Common myeloid progenitor, CD34-positive (primary cell): ENCODE results near the gene GALR2.
"Not testable (repeated sequence)": the region's sequence is repeated elsewhere in the genome, so short reads cannot be mapped to it uniquely, and the experiment has no call there.

Experiments used
- CTCF ChIA-PET: fragments of 350-600 bp; sonication (Branson Sonifier 250); formaldehyde crosslinking; loops from one replicate; lab custom pipeline; 2021; ENCODE audit warnings: antibody characterized with exemption; lab: Charles Lee
- POLR2A ChIA-PET: fragments of 350-600 bp; sonication (Branson Sonifier 250); formaldehyde crosslinking; loops from one replicate; lab custom pipeline; 2021; ENCODE audit warnings: antibody characterized with exemption; lab: Charles Lee
- DNase-seq, 3 donors: peaks; one replicate each; pipeline versions ENCODE4 v3.0.0 to v3.0.0-alpha.2; 2013
- H3K27ac ChIP-seq, 2 experiments: 1 replicate in 1 of 2; 2 replicates in 1 of 2; pipeline ENCODE4 v1.7.0; 2013; ENCODE audit warnings: inconsistent platforms in 2 of 2, low read length in 2 of 2, mild to moderate bottlenecking in 2 of 2, low read depth in 1 of 2, moderate library complexity in 1 of 2; ENCODE audit not compliant: severe bottlenecking in 2 of 2, insufficient read depth in 1 of 2, poor library complexity in 1 of 2
- H3K27me3 ChIP-seq, 5 experiments: replicated peaks in 2 of 5; 1 replicate in 3 of 5; 2 replicates in 2 of 5; pipeline versions ENCODE4 v1.6.1 to v1.7.0; 2013; ENCODE audit warnings: low read length in 4 of 5, mild to moderate bottlenecking in 2 of 5, moderate library complexity in 2 of 5, inconsistent platforms in 1 of 5; ENCODE audit not compliant: insufficient read depth in 5 of 5, control insufficient read depth in 4 of 5
- H3K36me3 ChIP-seq, 4 experiments: 1 replicate in 2 of 4; 2 replicates in 2 of 4; pipeline versions ENCODE4 v1.6.1 to v1.7.0; 2013; ENCODE audit warnings: low read length in 3 of 4, control low read depth in 1 of 4, mild to moderate bottlenecking in 1 of 4; ENCODE audit not compliant: control insufficient read depth in 4 of 4, insufficient read depth in 4 of 4
- H3K4me1 ChIP-seq, 4 experiments: 1 replicate in 3 of 4; 2 replicates in 1 of 4; pipeline versions ENCODE4 v1.6.1 to v1.7.1; 2013; ENCODE audit warnings: low read length in 3 of 4, mild to moderate bottlenecking in 3 of 4, control low read depth in 1 of 4, inconsistent platforms in 1 of 4, moderate library complexity in 1 of 4; ENCODE audit not compliant: control insufficient read depth in 4 of 4, insufficient read depth in 4 of 4; ENCODE audit errors: control extremely low read depth in 1 of 4
- H3K4me3 ChIP-seq, 7 experiments: 1 replicate in 4 of 7; 2 replicates in 3 of 7; pipeline versions ENCODE4 v1.5.1 to v1.7.0; 2013; ENCODE audit warnings: mild to moderate bottlenecking in 7 of 7, low read length in 6 of 7, moderate library complexity in 6 of 7, inconsistent platforms in 2 of 7, low read depth in 2 of 7, control low read depth in 1 of 7; ENCODE audit not compliant: insufficient read depth in 4 of 7, control insufficient read depth in 1 of 7; ENCODE audit errors: extremely low read depth in 1 of 7
- H3K9me3 ChIP-seq, 5 experiments: 1 replicate in 4 of 5; 2 replicates in 1 of 5; pipeline versions ENCODE4 v1.6.1 to v1.7.1; 2013; ENCODE audit warnings: low read length in 4 of 5, mild to moderate bottlenecking in 2 of 5, inconsistent platforms in 1 of 5, low read depth in 1 of 5, moderate library complexity in 1 of 5; ENCODE audit not compliant: control insufficient read depth in 4 of 5, insufficient read depth in 2 of 5; ENCODE audit errors: control extremely low read depth in 1 of 5
- WGBS: methylation state at CpG from one replicate; pipeline ENCODE4 v1.1.5; 2013; ENCODE audit not compliant: insufficient coverage; 5-methylcytosine and 5-hydroxymethylcytosine counted together

GALR2 gene

DNA sequence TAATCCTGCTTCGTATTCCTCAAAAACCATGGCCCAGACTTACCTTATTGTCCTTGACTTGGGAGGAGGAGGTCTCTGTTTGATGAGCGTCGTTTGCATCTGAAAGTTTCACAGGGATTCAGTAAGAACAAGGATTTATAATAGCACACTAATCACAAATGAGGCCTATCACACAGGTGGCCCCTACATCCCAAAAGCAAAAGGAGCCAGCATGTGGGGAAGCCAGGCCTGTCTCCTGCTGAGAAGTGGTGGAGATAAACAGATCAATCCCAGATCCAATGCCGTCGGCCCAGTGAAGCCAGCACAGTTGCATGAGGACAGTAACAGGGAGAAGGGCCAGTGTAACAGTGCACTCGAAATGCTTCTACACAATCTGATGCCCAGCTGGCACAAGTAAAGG is 34.2 kb upstream of the GALR2 start:
- no peaks in the 10 kb centered on the region for H3K27me3 ChIP-seq
- peaks cover 0 to 3% (median 1%) of the 10 kb centered on the region in 4 experiments for H3K4me1 ChIP-seq
- H3K27ac ChIP-seq: no peak overlapping the region
- H3K4me3 ChIP-seq: no peak overlapping the region
- CTCF ChIA-PET: interaction anchor here (1.3 kb wide), 1 partner anchor 20 kb away, joined by 3 read pairs; no protein-coding TSS in a partner anchor
- no peak for DNase-seq
- WGBS: 100% methylated on average over 2 of the region's 6 CpGs
- H3K9me3 ChIP-seq: no peaks in the 10 kb centered on the region
- H3K36me3 ChIP-seq: peaks cover 28 to 75% (median 59%) of the 10 kb centered on the region in 4 experiments
- POLR2A ChIA-PET: interaction anchor here (1.3 kb wide), 1 partner anchor 11 kb away, joined by 4 read pairs; no protein-coding TSS in a partner anchor

DNA sequence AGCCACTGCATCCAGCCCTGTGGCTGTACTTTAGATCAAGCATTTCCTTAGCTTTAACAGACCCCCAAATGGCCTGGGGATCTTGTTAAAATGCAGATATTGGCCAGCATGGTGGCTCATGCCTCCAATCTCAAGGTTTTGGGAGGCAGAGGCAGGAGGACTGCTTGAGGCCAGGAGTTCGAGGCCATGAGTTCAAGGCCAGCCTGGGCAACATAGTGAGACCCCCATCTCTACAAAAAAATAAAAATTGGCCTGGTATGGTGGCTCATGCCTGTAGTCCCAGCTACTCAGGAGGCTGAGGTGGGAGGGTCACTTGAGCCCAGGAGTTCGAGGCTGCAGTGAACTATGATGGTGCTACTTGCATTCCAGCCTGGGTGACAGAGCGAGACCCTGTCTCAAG is 31.7 kb upstream of the GALR2 start:
- CTCF ChIA-PET: interaction anchor here (1.0 to 1.5 kb wide), 3 partner anchors 12 to 34 kb away, joined by 3 to 4 read pairs (median 3); no protein-coding TSS in a partner anchor
- H3K27ac ChIP-seq, H3K27me3 ChIP-seq, H3K4me3 ChIP-seq, POLR2A ChIA-PET, H3K9me3 ChIP-seq, H3K4me1 ChIP-seq, DNase-seq: not testable (repeated sequence)
- peaks cover 30 to 91% (median 76%) of the 10 kb centered on the region in 4 experiments for H3K36me3 ChIP-seq
- 100% methylated on average over 2 of the region's 3 CpGs for WGBS

DNA sequence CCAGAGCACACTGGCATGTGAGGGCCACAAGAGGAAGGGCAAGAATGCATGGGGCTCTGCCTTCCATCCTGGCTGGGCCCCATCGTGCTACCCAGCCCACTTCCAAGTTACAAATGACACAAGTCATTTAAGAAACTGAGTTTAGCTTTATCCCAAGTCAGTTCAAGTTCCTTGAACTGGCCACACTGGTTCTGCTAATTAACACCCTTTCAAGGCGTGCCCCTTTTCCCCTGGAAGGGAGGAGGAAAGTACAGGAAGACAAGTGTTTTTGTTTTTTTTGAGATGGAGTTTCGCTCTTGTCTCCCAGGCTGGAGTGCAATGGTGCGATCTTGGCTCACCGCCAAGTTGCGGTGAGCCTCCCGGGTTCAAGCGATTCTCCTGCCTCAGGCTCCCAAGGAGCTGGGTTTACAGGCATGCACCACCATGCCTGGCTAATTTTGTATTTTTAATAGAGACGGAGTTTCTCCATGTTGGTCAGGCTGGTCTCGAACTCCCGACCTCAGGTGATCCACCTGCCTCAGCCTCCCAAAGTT is 30.0 kb upstream of the GALR2 start:
- POLR2A ChIA-PET, CTCF ChIA-PET, H3K27me3 ChIP-seq, H3K9me3 ChIP-seq, H3K4me1 ChIP-seq, H3K4me3 ChIP-seq, H3K27ac ChIP-seq, DNase-seq: not testable (repeated sequence)
- 98% methylated on average over 11 of the region's 11 CpGs for WGBS
- H3K36me3 ChIP-seq: peaks cover 36 to 91% (median 79%) of the 10 kb centered on the region in 4 experiments

DNA sequence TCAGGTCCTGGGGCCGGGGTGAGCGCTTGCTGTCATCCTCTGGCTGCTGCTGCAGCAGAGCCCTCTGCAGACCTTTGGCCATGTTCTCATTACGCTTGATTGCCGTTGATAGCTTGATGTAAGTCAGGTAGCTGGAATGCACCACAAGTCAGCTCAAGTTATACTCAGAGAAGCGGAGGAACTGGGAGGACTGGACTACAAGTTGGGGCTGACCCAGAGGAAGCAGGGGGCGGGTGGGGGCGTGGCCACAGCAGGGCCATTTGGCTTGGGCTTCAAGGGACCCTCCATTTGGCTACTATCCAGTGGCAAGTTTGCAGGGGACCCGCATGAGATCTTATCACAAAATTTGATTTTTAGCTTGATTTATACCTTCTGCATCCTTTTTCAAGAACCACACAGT is 28.5 kb upstream of the GALR2 start:
- Histone ChIP-seq H3K36me3 (peaks cover 41 to 90% (median 77%) of the 10 kb centered on the region in 4 experiments), H3K27me3 (no peaks in the 10 kb centered on the region)

DNA sequence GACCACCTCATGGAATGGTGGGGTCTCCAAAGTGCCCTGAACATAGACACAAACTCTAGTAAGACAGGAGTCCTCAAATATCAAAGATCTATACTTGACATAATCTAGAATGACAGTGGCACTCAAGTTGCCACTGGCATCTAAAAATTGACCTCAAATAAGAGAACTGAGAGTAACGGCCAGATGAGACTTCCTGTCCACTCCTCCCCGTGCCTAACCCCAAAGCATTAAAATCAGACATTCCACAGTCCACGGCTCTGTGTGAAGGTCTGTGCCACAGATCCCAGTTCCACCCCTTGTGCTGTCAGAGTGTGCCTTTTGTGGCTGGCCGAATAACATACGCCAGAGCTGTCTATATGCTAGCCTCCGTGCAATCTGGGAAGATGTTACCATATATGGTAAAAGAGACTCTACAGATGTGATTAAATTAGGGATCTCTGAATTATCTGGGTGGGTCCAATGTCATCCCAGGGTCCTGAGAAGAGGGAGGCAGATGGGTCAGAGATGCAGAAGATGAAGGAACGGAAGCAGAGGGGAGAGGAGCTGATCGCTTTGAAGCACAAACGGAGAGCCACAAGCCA is 26.5 kb upstream of the GALR2 start:
- H3K27me3 ChIP-seq: no peaks in the 10 kb centered on the region
- 96% methylated on average over 9 of the region's 9 CpGs for WGBS
- ChIA-PET CTCF (interaction anchor here (0.7 to 2.5 kb wide), 6 partner anchors 10 to 34 kb away, joined by 3 to 8 read pairs (median 4); no protein-coding TSS in a partner anchor), POLR2A (no interaction called here)
- peaks cover 37 to 87% (median 71%) of the 10 kb centered on the region in 4 experiments for H3K36me3 ChIP-seq
- H3K4me3 ChIP-seq: no peak overlapping the region
- H3K27ac ChIP-seq: no peak overlapping the region
- H3K4me1 ChIP-seq: no peaks in the 10 kb centered on the region
- DNase-seq: no peak
- no peaks in the 10 kb centered on the region for H3K9me3 ChIP-seq

More for the DNA sequence above, 28.5 kb upstream of the GALR2 start:
- Histone ChIP-seq H3K27ac (no peak overlapping the region), H3K4me1 (no peaks in the 10 kb centered on the region), H3K4me3 (no peak overlapping the region), H3K9me3 (no peaks in the 10 kb centered on the region)
- ChIA-PET CTCF (interaction anchor here (0.8 to 2.5 kb wide), 5 partner anchors 13 to 32 kb away, joined by 3 to 8 read pairs (median 5); no protein-coding TSS in a partner anchor), POLR2A (no interaction called here)
- no peak for DNase-seq
- WGBS: 99% methylated on average over 8 of the region's 8 CpGs

DNA sequence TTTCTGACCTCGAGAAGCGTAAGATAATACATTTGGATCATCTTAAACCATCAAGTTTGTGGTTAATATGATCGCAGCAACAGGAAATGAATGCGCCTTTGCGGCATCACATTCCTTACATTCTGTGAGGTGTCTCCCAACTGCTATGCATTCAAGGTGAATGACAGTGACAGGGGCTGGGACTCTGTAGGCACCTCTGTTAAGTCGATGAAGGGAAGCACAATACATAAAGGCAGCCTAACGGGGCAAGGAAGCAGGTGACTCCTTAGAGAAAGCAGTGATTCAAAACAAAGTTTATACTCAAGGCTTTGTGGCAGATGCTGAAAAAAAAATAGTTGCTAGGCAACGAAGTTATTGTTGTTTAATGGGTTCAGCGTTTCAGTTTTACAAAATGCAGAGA is 25.9 kb upstream of the GALR2 start:
- WGBS: 80% methylated on average over 7 of the region's 9 CpGs
- no peak overlapping the region for H3K27ac ChIP-seq
- no peaks in the 10 kb centered on the region for H3K4me1 ChIP-seq
- DNase-seq: peak in 1 of 3 donors; percentile 27
- no peaks in the 10 kb centered on the region for H3K9me3 ChIP-seq
- peaks cover 36 to 87% (median 70%) of the 10 kb centered on the region in 4 experiments for H3K36me3 ChIP-seq
- H3K4me3 ChIP-seq: no peak overlapping the region
- CTCF ChIA-PET: interaction anchor here (1.0 to 2.5 kb wide), 3 partner anchors 9 to 34 kb away, joined by 3 to 8 read pairs (median 5); no protein-coding TSS in a partner anchor
- H3K27me3 ChIP-seq: no peaks in the 10 kb centered on the region
- POLR2A ChIA-PET: no interaction called here

DNA sequence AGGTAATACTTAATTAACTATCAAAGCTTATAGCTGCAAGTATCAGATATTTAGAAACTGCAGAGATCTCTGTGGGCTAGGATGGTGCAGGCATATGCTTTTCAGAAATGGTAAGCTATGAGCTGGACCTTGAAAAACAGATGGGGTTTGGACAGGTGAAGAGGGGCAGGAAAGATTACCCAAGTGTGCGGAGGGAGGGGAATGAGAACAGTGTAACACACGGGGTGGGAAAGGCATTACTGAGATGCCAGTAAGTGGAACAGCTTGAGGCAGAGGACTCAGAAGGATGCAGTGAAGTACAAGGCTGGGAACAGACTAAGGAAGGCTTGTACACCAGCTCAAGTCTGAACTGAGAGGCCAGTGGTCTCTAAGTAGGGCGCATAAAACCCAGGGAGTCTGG is 25.3 kb upstream of the GALR2 start:
- 93% methylated on average over 2 of the region's 3 CpGs for WGBS
- ChIA-PET POLR2A (no interaction called here), CTCF (interaction anchor here (0.9 to 1.3 kb wide), 3 partner anchors 8 to 35 kb away, joined by 3 to 5 read pairs (median 3); no protein-coding TSS in a partner anchor)
- no peak for DNase-seq
- Histone ChIP-seq H3K4me1 (no peaks in the 10 kb centered on the region), H3K27me3 (no peaks in the 10 kb centered on the region), H3K9me3 (no peaks in the 10 kb centered on the region), H3K36me3 (peaks cover 30 to 87% (median 69%) of the 10 kb centered on the region in 4 experiments), H3K4me3 (no peak overlapping the region), H3K27ac (no peak overlapping the region)
